DND-41 (cell line): ENCODE measurements around the gene STK32C.

Source experiments
- EZH2 ChIP-seq: IDR thresholded peaks from 3 replicates; pipeline ENCODE4 v1.6.1; 2012; ENCODE audit warnings: borderline replicate concordance, low read depth, mild to moderate bottlenecking, moderate library complexity, low read length, inconsistent platforms; ENCODE audit not compliant: severe bottlenecking
- TF ChIP-seq, protein P1 (sequence below): IDR thresholded peaks from 2 replicates; pipeline ENCODE4 v1.5.1; 2012; ENCODE audit warnings: borderline replicate concordance, low read length, moderate library complexity, mild to moderate bottlenecking; ENCODE audit not compliant: poor library complexity, severe bottlenecking; ENCODE audit errors: extremely low read depth

DNA sequence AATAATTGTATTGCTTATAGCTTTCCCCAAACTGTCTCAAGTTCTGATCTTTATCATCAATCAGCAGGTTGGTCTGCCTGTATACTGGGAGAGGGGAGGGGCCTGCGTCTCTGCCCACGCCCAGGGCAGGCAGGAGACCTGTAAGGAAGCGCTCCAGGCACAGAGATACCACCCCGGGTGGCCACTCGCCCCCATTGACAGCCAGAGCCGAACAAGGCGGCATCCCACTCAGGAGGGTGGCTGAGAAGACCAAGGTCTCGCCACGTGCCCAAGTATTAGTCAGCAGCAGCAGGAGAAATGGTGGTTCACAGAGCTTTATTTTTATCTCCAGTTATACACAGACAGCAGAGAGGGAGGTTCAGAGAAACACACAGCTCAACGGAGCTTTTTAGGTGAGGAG is 7.2 kb downstream of the STK32C start:
- TF ChIP-seq, protein P1, sequence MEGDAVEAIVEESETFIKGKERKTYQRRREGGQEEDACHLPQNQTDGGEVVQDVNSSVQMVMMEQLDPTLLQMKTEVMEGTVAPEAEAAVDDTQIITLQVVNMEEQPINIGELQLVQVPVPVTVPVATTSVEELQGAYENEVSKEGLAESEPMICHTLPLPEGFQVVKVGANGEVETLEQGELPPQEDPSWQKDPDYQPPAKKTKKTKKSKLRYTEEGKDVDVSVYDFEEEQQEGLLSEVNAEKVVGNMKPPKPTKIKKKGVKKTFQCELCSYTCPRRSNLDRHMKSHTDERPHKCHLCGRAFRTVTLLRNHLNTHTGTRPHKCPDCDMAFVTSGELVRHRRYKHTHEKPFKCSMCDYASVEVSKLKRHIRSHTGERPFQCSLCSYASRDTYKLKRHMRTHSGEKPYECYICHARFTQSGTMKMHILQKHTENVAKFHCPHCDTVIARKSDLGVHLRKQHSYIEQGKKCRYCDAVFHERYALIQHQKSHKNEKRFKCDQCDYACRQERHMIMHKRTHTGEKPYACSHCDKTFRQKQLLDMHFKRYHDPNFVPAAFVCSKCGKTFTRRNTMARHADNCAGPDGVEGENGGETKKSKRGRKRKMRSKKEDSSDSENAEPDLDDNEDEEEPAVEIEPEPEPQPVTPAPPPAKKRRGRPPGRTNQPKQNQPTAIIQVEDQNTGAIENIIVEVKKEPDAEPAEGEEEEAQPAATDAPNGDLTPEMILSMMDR = no peak
- TF ChIP-seq EZH2 = no peak
